ENCODE data around the gene LRTM2. TPM values are rescaled to one million over a fixed set of nuclear protein-coding genes. Genes with fewer than 3 reads are reported as not detected.

LRTM2 gene
- total RNA-seq, 2 experiments from 2014 or later, result not detected

GRCh38 chr12:1827826-1828805, 7.8 kb downstream of the LRTM2 start:
- no peaks in the 10 kb centered on the region for H3K9me3 ChIP-seq (ENCODE audit: low read length)
- H3K36me3 ChIP-seq (ENCODE audit: insufficient read depth, low read length), result no peaks in the 10 kb centered on the region
- CTCF ChIA-PET (ENCODE audit: unreplicated experiment), result no interaction called here
- no peak overlapping the region for H3K4me2 ChIP-seq (ENCODE audit: low read length)
- H3K4me3 ChIP-seq (ENCODE audit: low read depth, low read length, poor library complexity, severe bottlenecking), result no peak overlapping the region
- no peak for TF ChIP-seq CTCF (conservative IDR thresholded peaks at IDR 0.05; ENCODE audit: low read length)
- no peak for TF ChIP-seq EZH2phosphoT487 (IDR thresholded peaks at IDR 0.05; ENCODE audit: borderline replicate concordance, low read depth, low read length)
- H3K9me2 ChIP-seq (ENCODE audit: insufficient read depth, low read length), result no peaks in the 10 kb centered on the region
- no peaks in the 10 kb centered on the region for H4K20me1 ChIP-seq (ENCODE audit: insufficient read depth, low read length)
- H3K79me2 ChIP-seq (ENCODE audit: insufficient read depth, low read depth, low read length), result no peaks in the 10 kb centered on the region
- intact Hi-C loops (cut with micrococcal nuclease; ENCODE audit: unreplicated experiment), result no loop called here
- H2AFZ ChIP-seq (ENCODE audit: low read length), result no peak overlapping the region
- POLR2A ChIA-PET, result no interaction called here
- no peak for DNase-seq (ENCODE audit: low spot score)
- BruUV-seq (replicated peaks), result no TSS peak
- no peaks in the 10 kb centered on the region for H3K4me1 ChIP-seq (ENCODE audit: insufficient read depth, low read length, poor library complexity, severe bottlenecking)
- H3K27ac ChIP-seq (ENCODE audit: low read depth, low read length, poor library complexity, severe bottlenecking), result no peak overlapping the region

DNA sequence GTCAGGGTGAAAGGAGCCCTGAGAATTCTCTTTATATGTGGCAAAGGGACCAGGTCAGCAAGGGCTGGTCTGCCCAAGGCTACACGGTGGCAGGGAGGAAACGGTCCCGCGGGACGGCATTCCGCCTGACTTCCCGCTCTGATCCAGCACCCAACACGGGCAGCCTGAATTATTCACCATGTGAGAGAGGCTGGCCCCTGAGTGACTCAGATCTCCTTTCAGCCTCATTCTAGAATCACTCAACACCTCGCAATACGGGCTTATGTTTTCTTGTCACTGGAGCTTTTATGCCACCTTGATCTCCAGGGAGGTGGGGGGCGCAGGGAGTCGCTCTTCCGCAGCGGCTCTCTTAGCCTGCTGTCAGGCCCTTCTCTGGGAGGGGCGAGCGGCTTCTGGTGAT, 8.5 kb downstream of the LRTM2 start:
- ChIA-PET POLR2A (no interaction called here), CTCF (ENCODE audit: unreplicated experiment) (interaction anchor here (0.6 kb wide), 1 partner anchor 59 kb away, joined by 3 read pairs; no protein-coding TSS in a partner anchor)
- Histone ChIP-seq H3K4me2 (ENCODE audit: low read length) (no peak overlapping the region), H3K4me3 (ENCODE audit: low read depth, low read length, poor library complexity, severe bottlenecking) (no peak overlapping the region), H3K36me3 (ENCODE audit: insufficient read depth, low read length) (no peaks in the 10 kb centered on the region), H2AFZ (ENCODE audit: low read length) (no peak overlapping the region), H3K27ac (ENCODE audit: low read depth, low read length, poor library complexity, severe bottlenecking) (no peak overlapping the region), H3K79me2 (ENCODE audit: insufficient read depth, low read depth, low read length) (no peaks in the 10 kb centered on the region), H3K4me1 (ENCODE audit: insufficient read depth, low read length, poor library complexity, severe bottlenecking) (no peaks in the 10 kb centered on the region), H3K9me3 (ENCODE audit: low read length) (no peaks in the 10 kb centered on the region), H3K9me2 (ENCODE audit: insufficient read depth, low read length) (no peaks in the 10 kb centered on the region), H4K20me1 (ENCODE audit: insufficient read depth, low read length) (no peaks in the 10 kb centered on the region)
- TF ChIP-seq EZH2phosphoT487 (IDR thresholded peaks at IDR 0.05; ENCODE audit: borderline replicate concordance, low read depth, low read length) (no peak), CTCF (conservative IDR thresholded peaks at IDR 0.05; ENCODE audit: low read length) (no peak)
- BruUV-seq (replicated peaks), result no TSS peak
- intact Hi-C loops (cut with micrococcal nuclease; ENCODE audit: unreplicated experiment), result no loop called here
- DNase-seq (ENCODE audit: low spot score), result no peak
